ENCODE measurements around the gene PAGE2.
"Not testable (repeated sequence)": the region's sequence is repeated elsewhere in the genome, so short reads cannot be mapped to it uniquely, and the experiment has no call there.

Gene PAGE2

GRCh38 chrX:55088795-55089489, at the start of gene PAGE2:
TSS of gene PAGE2 (plus strand) at chrX:55089018. CDS start at chrX:55090021, 1,003 bp downstream.
- H3K27ac ChIP-seq: no peak within 1 kb of the TSS
- TF ChIP-seq ZFX (IDR thresholded peaks at IDR 0.05) (no peak), CTCF (conservative IDR thresholded peaks at IDR 0.05) (no peak)

- H3K27ac ChIP-seq: no peak overlapping the region
- TF ChIP-seq ZFX (IDR thresholded peaks at IDR 0.05) (no peak), CTCF (conservative IDR thresholded peaks at IDR 0.05) (no peak)
Measured at GRCh38 chrX:55039471-55039870, 49.3 kb upstream of the PAGE2 start.

- H3K27ac ChIP-seq: no peak overlapping the region
- TF ChIP-seq ZFX (IDR thresholded peaks at IDR 0.05) (no peak), CTCF (conservative IDR thresholded peaks at IDR 0.05) (no peak)
Measured at GRCh38 chrX:55041514-55041913, 47.3 kb upstream of the PAGE2 start.

- not testable (repeated sequence) for H3K27ac ChIP-seq
Measured at GRCh38 chrX:55050599-55050998, 38.2 kb upstream of the PAGE2 start.

- no peak overlapping the region for H3K27ac ChIP-seq
- TF ChIP-seq CTCF (conservative IDR thresholded peaks at IDR 0.05) (no peak), ZFX (IDR thresholded peaks at IDR 0.05) (no peak)
Measured at GRCh38 chrX:55056820-55057674, 31.8 kb upstream of the PAGE2 start.

GRCh38 chrX:55057675-55058249, 31.1 kb upstream of the PAGE2 start:
- TF ChIP-seq CTCF (conservative IDR thresholded peaks at IDR 0.05): peak; percentile 81
- no peak for TF ChIP-seq ZFX (IDR thresholded peaks at IDR 0.05)
- no peak overlapping the region for H3K27ac ChIP-seq

GRCh38 chrX:55067180-55067579, 21.6 kb upstream of the PAGE2 start:
- H3K27ac ChIP-seq: not testable (repeated sequence)

GRCh38 chrX:55072286-55072685, 16.5 kb upstream of the PAGE2 start:
- no peak overlapping the region for H3K27ac ChIP-seq

More at GRCh38 chrX:55072286-55072685, 16.5 kb upstream of the PAGE2 start:
- TF ChIP-seq ZFX (IDR thresholded peaks at IDR 0.05) (no peak), CTCF (conservative IDR thresholded peaks at IDR 0.05) (no peak)

All from C4-2B (cell line).